GM18870 (cell line): ENCODE data around the gene UTF1.

Experiments
- ATAC-seq: cut with Tn5 transposase; IDR thresholded peaks from one replicate; pipeline ENCODE4 v1.9.1; 2021; ENCODE audit warnings: moderate library complexity; ENCODE audit not compliant: unreplicated experiment

UTF1 gene

GRCh38 chr10:133230044-133230361, at the start of gene UTF1:
Gene UTF1 (plus strand): TSS chr10:133230217. CDS start chr10:133230289, 72 bp downstream.
- ATAC-seq = no peak

- ATAC-seq = no peak
Measured at GRCh38 chr10:133180965-133181639, 48.9 kb upstream of the UTF1 start.

GRCh38 chr10:133182190-133182589, 47.8 kb upstream of the UTF1 start:
- ATAC-seq = no peak

- no peak for ATAC-seq
Measured at GRCh38 chr10:133182791-133183645, 47.0 kb upstream of the UTF1 start.

GRCh38 chr10:133183646-133184378, 46.2 kb upstream of the UTF1 start:
- no peak for ATAC-seq

- no peak for ATAC-seq
Measured at GRCh38 chr10:133184591-133185244, 45.3 kb upstream of the UTF1 start.

GRCh38 chr10:133185421-133185820, 44.6 kb upstream of the UTF1 start:
- no peak for ATAC-seq

GRCh38 chr10:133185916-133186315, 44.1 kb upstream of the UTF1 start:
- ATAC-seq = no peak

GRCh38 chr10:133186416-133187090, 43.5 kb upstream of the UTF1 start:
- no peak for ATAC-seq

GRCh38 chr10:133187091-133187905, 42.7 kb upstream of the UTF1 start:
- no peak for ATAC-seq

GRCh38 chr10:133187906-133188681, 41.9 kb upstream of the UTF1 start:
- no peak for ATAC-seq

- no peak for ATAC-seq
Measured at GRCh38 chr10:133189256-133189655, 40.8 kb upstream of the UTF1 start.

GRCh38 chr10:133189726-133190125, 40.3 kb upstream of the UTF1 start:
- ATAC-seq = no peak

GRCh38 chr10:133190225-133190624, 39.8 kb upstream of the UTF1 start:
- no peak for ATAC-seq

GRCh38 chr10:133191651-133192050, 38.4 kb upstream of the UTF1 start:
- no peak for ATAC-seq

GRCh38 chr10:133194151-133194550, 35.9 kb upstream of the UTF1 start:
- no peak for ATAC-seq

- no peak for ATAC-seq
Measured at GRCh38 chr10:133195096-133195495, 34.9 kb upstream of the UTF1 start.

GRCh38 chr10:133195611-133196010, 34.4 kb upstream of the UTF1 start:
- no peak for ATAC-seq
